Non-pigmented ciliary epithelial cell (primary cell): ENCODE results near the gene DAPK1.

ENCODE experiments used
- DNase-seq: peaks from one replicate; pipeline ENCODE4 v3.0.0-alpha.2; 2010; ENCODE audit warnings: low read depth

The DAPK1 gene

GRCh38 chr9:87594662-87595061, 97.0 kb downstream of the DAPK1 start:
- no peak for DNase-seq

- no peak for DNase-seq
Measured at GRCh38 chr9:87595610-87596009, 97.9 kb downstream of the DAPK1 start.

GRCh38 chr9:87596862-87597261, 99.2 kb downstream of the DAPK1 start:
- DNase-seq: no peak

- no peak for DNase-seq
Measured at GRCh38 chr9:87597710-87598443, 100.2 kb downstream of the DAPK1 start.

- peak; percentile 79 for DNase-seq
Measured at GRCh38 chr9:87599901-87600610, 102.4 kb downstream of the DAPK1 start.

- no peak for DNase-seq
Measured at GRCh38 chr9:87601176-87601575, 103.5 kb downstream of the DAPK1 start.

- no peak for DNase-seq
Measured at GRCh38 chr9:87601595-87601994, 103.9 kb downstream of the DAPK1 start.

GRCh38 chr9:87602933-87603643, 105.4 kb downstream of the DAPK1 start:
- DNase-seq: no peak

GRCh38 chr9:87603854-87604490, 106.3 kb downstream of the DAPK1 start:
- no peak for DNase-seq

GRCh38 chr9:87604886-87605588, 107.4 kb downstream of the DAPK1 start:
- DNase-seq: no peak

- DNase-seq: no peak
Measured at GRCh38 chr9:87605676-87606075, 108.0 kb downstream of the DAPK1 start.

GRCh38 chr9:87606841-87607521, 109.3 kb downstream of the DAPK1 start:
- DNase-seq: no peak

- DNase-seq: no peak
Measured at GRCh38 chr9:87607859-87608258, 110.2 kb downstream of the DAPK1 start.

GRCh38 chr9:87609002-87609401, 111.3 kb downstream of the DAPK1 start:
- no peak for DNase-seq

GRCh38 chr9:87609486-87609885, 111.8 kb downstream of the DAPK1 start:
- no peak for DNase-seq

- DNase-seq: no peak
Measured at GRCh38 chr9:87610200-87611155, 112.8 kb downstream of the DAPK1 start.

GRCh38 chr9:87611776-87612175, 114.1 kb downstream of the DAPK1 start:
- DNase-seq: no peak

GRCh38 chr9:87612536-87612935, 114.9 kb downstream of the DAPK1 start:
- no peak for DNase-seq

GRCh38 chr9:87613265-87614111, 115.8 kb downstream of the DAPK1 start:
- DNase-seq: no peak
